KMS-11 (cell line): ENCODE measurements around the gene TBC1D20.

Experiments
- H2AFZ ChIP-seq: fragments of 200-600 bp; sonication (generic); 2 replicates; pipeline ENCODE4 v1.6.1; 2016; ENCODE audit warnings: antibody characterized with exemption, mixed run types, low read depth
- H3K27ac ChIP-seq: fragments of 200-600 bp; sonication (generic); 2 replicates; pipeline ENCODE4 v1.6.1; 2016; ENCODE audit warnings: mild to moderate bottlenecking, mixed run types
- H3K27me3 ChIP-seq: fragments of 200-600 bp; sonication (generic); 2 replicates; pipeline ENCODE4 v1.6.1; 2017; ENCODE audit warnings: mild to moderate bottlenecking, low read depth, mixed run types, moderate library complexity; ENCODE audit not compliant: insufficient read depth
- H3K36me3 ChIP-seq: fragments of 200-600 bp; sonication (generic); 2 replicates; pipeline ENCODE4 v1.6.1; 2017; ENCODE audit warnings: mild to moderate bottlenecking, mixed run types; ENCODE audit not compliant: insufficient read depth
- H3K4me1 ChIP-seq: fragments of 200-600 bp; sonication (generic); 2 replicates; pipeline ENCODE4 v1.6.1; 2016; ENCODE audit warnings: mild to moderate bottlenecking, low read depth, mixed run types; ENCODE audit not compliant: poor library complexity, severe bottlenecking
- H3K4me2 ChIP-seq: fragments of 200-600 bp; sonication (generic); 2 replicates; pipeline ENCODE4 v1.7.0; 2016; ENCODE audit warnings: mild to moderate bottlenecking, mixed run types
- H3K4me3 ChIP-seq: fragments of 200-600 bp; sonication (generic); IDR thresholded peaks from 2 replicates; pipeline ENCODE4 v1.6.1; 2017; ENCODE audit warnings: low read depth, low read length, mixed read lengths; ENCODE audit not compliant: insufficient read depth
- H3K79me2 ChIP-seq: fragments of 200-600 bp; sonication (generic); 2 replicates; pipeline ENCODE4 v1.6.1; 2016; ENCODE audit warnings: low read depth, mixed run types; ENCODE audit not compliant: insufficient read depth
- H3K9ac ChIP-seq: fragments of 200-600 bp; sonication (generic); 2 replicates; pipeline ENCODE4 v1.6.1; 2016; ENCODE audit warnings: mild to moderate bottlenecking, mixed run types
- H4K20me1 ChIP-seq: fragments of 200-600 bp; sonication (generic); 2 replicates; pipeline ENCODE4 v1.6.1; 2016; ENCODE audit warnings: mild to moderate bottlenecking, mixed run types; ENCODE audit not compliant: insufficient read depth
- CTCF ChIP-seq: fragments of 200-600 bp; sonication (generic); conservative IDR thresholded peaks from 2 replicates; pipeline ENCODE4 v1.6.1; 2017; ENCODE audit warnings: low read depth, mild to moderate bottlenecking, antibody characterized with exemption, low read length, moderate library complexity, mixed read lengths

The TBC1D20 gene

GRCh38 chr20:427401-427800 is 34.9 kb downstream of the TBC1D20 start:
- no peak overlapping the region for H3K4me3 ChIP-seq
- no peak overlapping the region for H3K4me2 ChIP-seq
- H2AFZ ChIP-seq: no peak overlapping the region
- H3K9ac ChIP-seq: no peak overlapping the region
- no peak for TF ChIP-seq CTCF
- H3K79me2 ChIP-seq: no peaks in the 10 kb centered on the region
- peaks cover 6% of the 10 kb centered on the region for H3K4me1 ChIP-seq
- no peak overlapping the region for H3K27ac ChIP-seq
- no peaks in the 10 kb centered on the region for H3K27me3 ChIP-seq
- H3K36me3 ChIP-seq: no peaks in the 10 kb centered on the region
- H4K20me1 ChIP-seq: no peaks in the 10 kb centered on the region

- Histone ChIP-seq H3K27ac (no peak overlapping the region), H3K4me2 (no peak overlapping the region), H3K79me2 (no peaks in the 10 kb centered on the region), H3K4me1 (peaks cover 6% of the 10 kb centered on the region), H3K36me3 (no peaks in the 10 kb centered on the region), H2AFZ (no peak overlapping the region), H3K27me3 (no peaks in the 10 kb centered on the region), H4K20me1 (no peaks in the 10 kb centered on the region), H3K9ac (no peak overlapping the region), H3K4me3 (no peak overlapping the region)
- TF ChIP-seq CTCF: no peak
Observed at GRCh38 chr20:426566-426965, 35.8 kb downstream of the TBC1D20 start.

GRCh38 chr20:421685-422250 is 40.6 kb downstream of the TBC1D20 start:
- Histone ChIP-seq H3K27ac (no peak overlapping the region), H3K36me3 (no peaks in the 10 kb centered on the region), H3K4me2 (no peak overlapping the region), H2AFZ (no peak overlapping the region), H3K9ac (no peak overlapping the region), H3K79me2 (no peaks in the 10 kb centered on the region), H4K20me1 (no peaks in the 10 kb centered on the region), H3K4me3 (no peak overlapping the region), H3K27me3 (no peaks in the 10 kb centered on the region), H3K4me1 (peaks cover 9% of the 10 kb centered on the region)
- no peak for TF ChIP-seq CTCF

- Histone ChIP-seq H2AFZ (no peak overlapping the region), H3K27me3 (no peaks in the 10 kb centered on the region), H4K20me1 (no peaks in the 10 kb centered on the region), H3K4me2 (no peak overlapping the region), H3K4me3 (no peak overlapping the region), H3K27ac (no peak overlapping the region), H3K79me2 (no peaks in the 10 kb centered on the region), H3K9ac (no peak overlapping the region), H3K36me3 (no peaks in the 10 kb centered on the region), H3K4me1 (peaks cover 9% of the 10 kb centered on the region)
- TF ChIP-seq CTCF: no peak
Observed at GRCh38 chr20:420721-421574, 41.4 kb downstream of the TBC1D20 start.
